Activated CD4-positive, alpha-beta T cell treated with anti-CD3 and anti-CD28 coated beads, Interleukin-2, amount 50 U/mL, for 48 hours (primary cell): ENCODE data around the gene ZNF488.

Experiments used
- DNase-seq, 2 experiments: peaks; one replicate each; pipeline ENCODE4 v3.0.0-alpha.2; 2020

The ZNF488 gene

DNA sequence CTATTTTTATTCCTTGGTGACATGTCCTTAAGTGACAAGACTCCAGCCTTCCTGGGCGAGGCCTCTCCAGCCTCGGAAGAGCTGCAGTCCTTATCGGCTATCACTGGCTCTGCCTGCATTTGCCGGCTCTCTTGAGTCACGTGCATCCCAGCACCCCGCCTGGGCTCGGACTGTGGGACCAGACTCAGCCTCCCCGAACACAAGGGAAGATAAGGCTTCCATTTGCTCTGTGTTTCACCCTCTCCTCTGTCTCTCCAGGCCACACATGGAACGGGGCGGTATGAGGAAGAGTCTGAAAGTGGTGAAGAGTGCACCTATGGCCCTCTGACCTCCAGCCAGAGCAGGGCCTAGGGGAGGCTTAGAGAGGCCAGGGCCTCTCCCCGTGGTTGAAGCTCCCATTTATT, 57.2 kb downstream of the ZNF488 start:
- no peak for DNase-seq

DNA sequence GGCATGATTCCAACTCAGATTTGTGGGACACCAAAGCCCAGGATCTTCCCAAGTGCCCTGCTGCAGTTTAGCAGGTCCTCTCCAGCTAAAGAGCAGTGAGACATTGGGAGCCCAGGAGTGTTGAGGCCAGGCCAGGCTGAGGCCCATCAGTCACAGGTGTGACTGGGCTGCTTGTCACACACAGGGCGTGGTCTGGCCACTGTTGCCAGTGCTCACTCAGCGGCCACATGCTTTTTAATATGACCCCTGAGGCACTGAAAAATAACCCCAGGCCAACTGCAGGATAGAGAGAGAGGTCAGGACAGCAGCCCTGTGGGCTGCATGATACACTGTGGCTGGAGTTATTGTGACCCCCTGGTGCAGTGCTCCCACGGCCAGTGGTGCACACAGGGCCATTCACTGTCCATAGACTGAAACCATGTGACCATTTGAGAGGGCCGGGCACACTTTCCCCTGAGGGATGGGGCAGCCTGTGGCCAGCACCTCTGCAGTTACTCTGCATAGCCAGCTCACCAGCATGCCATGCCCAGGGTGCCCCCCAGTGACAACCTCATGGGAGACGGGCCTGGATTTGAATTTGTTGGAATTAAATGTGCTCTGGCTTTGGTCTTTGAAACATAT, 57.7 kb downstream of the ZNF488 start:
- DNase-seq = no peak

DNA sequence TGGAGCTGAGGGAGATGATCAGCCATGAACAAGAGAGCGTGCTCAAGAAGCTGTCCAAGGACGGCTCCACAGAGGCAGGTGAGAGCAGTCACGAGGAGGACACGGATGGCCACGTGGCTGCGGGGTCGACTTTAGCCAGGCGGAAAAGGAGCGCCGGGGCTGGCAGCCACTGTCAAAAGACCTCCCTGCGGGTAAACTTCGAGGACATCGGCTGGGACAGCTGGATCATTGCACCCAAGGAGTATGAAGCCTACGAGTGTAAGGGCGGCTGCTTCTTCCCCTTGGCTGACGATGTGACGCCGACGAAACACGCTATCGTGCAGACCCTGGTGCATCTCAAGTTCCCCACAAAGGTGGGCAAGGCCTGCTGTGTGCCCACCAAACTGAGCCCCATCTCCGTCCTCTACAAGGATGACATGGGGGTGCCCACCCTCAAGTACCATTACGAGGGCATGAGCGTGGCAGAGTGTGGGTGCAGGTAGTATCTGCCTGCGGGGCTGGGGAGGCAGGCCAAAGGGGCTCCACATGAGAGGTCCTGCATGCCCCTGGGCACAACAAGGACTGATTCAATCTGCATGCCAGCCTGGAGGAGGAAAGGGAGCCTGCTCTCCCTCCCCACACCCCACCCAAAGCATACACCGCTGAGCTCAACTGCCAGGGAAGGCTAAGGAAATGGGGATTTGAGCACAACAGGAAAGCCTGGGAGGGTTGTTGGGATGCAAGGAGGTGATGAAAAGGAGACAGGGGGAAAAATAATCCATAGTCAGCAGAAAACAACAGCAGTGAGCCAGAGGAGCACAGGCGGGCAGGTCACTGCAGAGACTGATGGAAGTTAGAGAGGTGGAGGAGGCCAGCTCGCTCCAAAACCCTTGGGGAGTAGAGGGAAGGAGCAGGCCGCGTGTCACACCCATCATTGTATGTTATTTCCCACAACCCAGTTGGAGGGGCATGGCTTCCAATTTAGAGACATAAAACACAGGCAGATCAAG, 58.5 kb downstream of the ZNF488 start:
- no peak for DNase-seq

DNA sequence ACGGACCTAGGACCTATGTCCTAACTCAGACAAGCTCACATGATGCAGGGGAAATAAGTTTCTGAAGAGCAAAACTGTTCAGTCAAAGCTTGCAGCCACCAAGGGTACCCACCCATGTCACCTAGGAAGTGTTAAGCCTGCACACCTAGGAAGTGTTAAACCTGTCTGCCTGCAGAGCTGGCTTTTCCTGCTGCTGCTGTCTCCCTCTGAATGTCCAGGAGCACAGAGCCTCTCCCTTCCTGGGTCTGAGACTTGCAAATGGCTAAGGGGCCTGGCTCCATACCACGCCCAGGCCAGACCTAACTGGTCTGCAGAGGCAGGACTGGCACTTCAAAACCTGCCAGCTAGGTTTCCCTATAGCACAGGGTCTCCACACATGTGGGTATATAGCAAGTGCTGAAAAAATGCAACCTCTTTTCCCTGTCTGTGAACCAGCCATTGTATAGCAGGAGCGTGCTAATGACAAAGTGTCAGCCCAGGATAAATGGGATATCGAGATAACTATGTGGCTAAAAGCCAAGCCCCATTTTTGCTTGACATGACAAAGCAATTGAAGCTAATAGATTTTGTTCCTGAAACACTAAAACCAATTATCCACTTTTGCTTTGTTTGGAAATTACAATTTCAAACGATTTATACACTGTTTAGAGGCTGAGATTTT, 60.3 kb downstream of the ZNF488 start:
- no peak for DNase-seq

DNA sequence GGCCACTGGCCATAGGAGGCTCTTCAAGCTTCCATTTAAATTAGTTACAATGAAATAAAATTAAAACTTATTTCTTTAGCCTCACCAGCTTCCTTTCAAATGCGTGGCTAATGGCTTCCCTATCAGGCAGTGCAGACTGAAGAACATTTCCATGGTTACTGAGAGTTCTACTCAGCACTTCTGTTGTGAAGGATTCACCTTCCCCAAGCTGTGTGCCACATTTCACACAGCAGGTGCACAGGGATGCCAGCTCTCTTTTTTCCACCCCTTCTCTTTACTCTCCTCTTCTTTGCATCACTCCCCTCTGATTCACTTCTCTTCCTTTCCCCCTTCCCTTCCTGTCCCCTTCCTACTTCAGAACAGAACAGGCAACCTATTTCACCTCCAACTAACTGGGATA, 61.0 kb downstream of the ZNF488 start:
- DNase-seq = no peak

DNA sequence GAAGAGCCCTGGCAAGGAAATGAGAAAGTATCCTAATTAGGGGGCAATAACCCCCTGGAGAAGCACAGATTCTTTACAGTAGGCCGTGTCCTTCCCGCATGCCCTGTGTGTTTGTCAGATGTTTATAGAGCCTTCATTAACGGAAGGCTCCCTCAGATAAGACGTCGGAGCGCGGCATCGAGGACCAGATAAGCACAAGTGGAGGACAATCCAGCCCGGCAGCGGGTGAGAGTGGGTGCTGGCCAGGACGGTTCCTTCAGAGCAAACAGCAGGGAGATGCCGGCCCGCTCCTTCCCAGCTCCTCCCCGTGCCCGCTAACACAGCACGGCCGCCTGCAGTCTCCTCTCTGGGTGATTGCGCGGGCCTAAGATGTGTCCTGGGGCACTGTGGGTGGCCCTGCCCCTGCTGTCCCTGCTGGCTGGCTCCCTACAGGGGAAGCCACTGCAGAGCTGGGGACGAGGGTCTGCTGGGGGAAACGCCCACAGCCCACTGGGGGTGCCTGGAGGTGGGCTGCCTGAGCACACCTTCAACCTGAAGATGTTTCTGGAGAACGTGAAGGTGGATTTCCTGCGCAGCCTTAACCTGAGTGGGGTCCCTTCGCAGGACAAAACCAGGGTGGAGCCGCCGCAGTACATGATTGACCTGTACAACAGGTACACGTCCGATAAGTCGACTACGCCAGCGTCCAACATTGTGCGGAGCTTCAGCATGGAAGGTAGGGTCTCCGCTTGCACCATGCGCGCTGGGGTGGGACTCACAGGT, 61.6 kb downstream of the ZNF488 start, which contains the start of gene GDF2:
Gene GDF2 (plus strand): TSS at position 155 of the 762 bp plus-strand sequence. CDS start 215 bp downstream, at position 370.
- DNase-seq = no peak

DNA sequence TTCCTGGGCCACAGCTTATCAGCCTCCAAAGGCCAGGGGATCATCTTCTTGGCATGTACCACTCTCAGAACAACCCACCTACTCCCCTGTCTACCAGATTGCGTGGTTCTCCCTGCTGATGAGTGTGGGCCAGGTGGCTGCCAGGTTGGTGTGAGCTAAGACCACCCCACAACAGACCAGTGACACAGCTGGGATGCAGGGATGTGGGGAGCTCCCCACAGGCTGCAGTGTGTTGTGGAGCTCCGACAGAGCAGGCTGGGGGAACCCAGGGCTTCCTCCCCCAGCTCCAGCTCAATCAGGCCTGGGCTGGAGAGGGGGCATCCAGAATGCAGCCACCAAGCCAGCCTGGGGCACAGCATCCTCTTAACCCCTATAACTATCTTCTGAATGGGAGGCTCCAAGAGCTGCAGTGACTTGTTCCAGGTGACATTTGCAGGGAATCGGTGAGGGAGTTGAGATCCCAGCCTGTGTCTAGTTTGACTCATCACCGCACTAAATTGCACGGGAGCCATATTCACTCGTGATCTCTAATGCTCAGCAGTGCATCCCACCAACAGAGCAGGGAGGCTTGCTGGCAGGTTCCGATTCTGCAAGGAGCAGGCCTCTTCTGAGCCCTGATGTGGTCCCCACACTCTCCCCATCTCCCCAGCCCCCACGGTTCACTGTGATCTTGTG, 62.4 kb downstream of the ZNF488 start:
- no peak for DNase-seq

DNA sequence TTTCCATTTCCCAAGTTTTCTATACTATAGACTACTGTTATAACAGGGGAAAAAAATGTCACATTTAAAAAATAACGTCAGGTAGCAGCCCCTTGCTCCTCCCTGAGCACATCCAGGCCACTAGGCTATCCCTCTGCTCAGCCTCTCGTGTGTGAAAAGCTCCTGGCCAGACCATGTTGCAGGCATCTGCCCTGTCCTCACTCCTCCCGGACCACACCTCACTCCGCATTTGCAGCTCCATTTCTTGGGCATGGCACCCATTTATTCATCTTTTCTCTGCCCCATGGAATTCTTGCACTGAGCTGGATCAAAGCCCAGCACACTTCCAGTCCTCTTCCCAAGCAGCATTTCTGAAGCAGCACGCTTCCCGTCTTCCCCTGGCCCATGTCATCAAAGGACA, 63.3 kb downstream of the ZNF488 start:
- DNase-seq = no peak

DNA sequence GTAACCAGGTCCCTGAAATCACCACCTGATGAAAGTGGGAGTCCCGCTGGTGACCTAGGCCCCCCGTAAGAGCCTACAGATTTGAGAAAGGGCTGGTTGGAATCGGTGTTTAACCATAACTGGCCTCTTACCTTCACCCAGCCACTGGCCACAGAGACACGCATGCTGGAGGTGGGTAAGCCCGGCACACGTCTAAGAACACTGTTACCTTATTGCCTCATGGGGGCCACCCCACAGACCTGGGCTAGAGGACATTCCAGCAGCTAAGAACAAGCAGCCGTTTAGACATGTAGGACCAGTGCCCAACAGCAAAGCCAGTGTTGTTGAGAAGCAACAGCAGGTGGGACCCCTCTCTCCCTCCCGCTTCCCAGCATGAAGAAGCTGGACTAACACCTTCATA, 64.3 kb downstream of the ZNF488 start:
- no peak for DNase-seq

DNA sequence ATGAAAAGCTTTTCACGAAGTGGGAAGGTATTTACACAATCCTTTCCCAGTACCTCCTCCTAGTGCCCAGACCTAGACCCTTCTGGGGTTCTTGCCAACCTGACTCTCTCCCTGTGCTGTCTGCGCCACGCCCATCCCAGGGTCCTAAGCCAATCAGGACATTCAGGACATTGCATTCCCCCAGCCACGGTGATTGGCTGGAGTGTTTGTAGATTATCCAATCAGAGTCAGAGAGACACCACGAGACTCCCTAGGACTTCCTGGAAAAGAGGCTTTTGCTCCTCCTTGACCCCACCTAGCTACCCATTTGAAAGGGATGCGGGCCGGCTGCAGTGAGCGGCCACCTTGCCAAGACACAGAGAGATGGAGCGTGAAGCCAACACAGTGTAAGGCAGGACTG, 65.4 kb downstream of the ZNF488 start:
- DNase-seq = no peak

DNA sequence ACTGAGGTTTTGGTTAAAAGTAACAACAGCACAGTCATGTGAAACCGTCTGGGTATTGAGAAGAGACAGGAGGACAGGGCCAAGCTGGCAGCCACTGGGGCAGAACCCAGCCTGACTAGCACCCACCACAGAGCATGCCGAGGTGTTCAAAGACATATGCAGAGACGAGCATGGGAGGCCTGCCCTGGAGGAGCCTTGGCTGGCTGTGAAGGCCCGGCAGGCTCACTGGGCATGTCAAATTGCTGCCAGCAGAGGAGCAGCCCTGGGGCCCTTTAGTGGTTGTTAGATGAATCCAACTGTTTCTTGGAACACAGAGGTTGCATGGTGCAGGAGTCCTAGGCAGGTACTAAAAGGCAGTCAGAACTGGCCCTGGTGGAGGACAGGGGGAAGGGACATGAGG, 66.8 kb downstream of the ZNF488 start:
- DNase-seq = no peak

DNA sequence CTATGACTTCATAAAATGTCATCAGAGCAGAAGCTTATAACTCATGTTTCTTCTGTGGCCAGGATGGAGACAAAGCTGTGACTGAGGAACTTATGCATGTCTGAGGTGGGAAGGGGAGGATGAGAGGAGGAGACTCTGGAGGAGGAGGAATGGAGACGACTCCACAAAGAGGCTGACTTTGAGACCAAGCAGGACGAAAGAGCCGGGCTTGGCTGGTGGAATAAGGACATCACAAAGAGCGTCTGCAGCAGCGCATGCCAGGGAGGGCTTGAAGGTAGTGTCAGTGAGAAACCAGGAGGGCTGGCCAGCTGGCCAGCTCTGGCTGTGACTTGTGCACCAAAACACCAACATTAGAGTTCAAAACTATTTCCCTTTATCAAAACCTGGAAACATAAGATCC, 68.0 kb downstream of the ZNF488 start:
- no peak for DNase-seq
